ENCODE results near the gene STAT5A. TPM values are rescaled to one million over a fixed set of nuclear protein-coding genes. Genes with fewer than 3 reads are reported as not detected.

Gene STAT5A
- total RNA-seq, 1 donor from 2014 or later: 12.1 TPM

- DNase-seq (ENCODE audit: low spot score): no peak
- intact Hi-C loops (cut with DNase I): no loop called here
Observed at GRCh38 chr17:42266462-42266861, 21.8 kb upstream of the STAT5A start.

GRCh38 chr17:42266918-42267766, 21.2 kb upstream of the STAT5A start:
- intact Hi-C loops (cut with DNase I): no loop called here
- DNase-seq (ENCODE audit: low spot score): no peak

- intact Hi-C loops (cut with DNase I): no loop called here
- no peak for DNase-seq (ENCODE audit: low spot score)
Observed at GRCh38 chr17:42268236-42268635, 20.1 kb upstream of the STAT5A start.

DNA sequence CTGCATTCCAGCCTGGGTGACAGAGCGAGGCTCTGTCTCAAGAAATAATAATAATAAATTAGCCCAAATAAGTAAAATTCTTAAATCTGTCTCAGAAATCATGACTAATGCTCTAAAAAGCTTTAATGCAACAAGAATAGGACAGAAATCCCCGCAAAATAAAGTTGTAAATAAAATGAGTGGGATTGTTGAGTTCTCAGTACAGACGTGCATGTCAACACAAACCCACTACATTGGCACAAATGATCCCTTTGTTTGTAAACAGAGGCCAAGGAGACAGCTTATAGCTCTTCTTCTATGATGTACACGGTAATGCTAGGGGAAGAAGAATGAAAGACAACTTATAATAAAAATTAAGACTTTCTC, 18.1 kb upstream of the STAT5A start:
- no peak for DNase-seq (ENCODE audit: low spot score)

DNA sequence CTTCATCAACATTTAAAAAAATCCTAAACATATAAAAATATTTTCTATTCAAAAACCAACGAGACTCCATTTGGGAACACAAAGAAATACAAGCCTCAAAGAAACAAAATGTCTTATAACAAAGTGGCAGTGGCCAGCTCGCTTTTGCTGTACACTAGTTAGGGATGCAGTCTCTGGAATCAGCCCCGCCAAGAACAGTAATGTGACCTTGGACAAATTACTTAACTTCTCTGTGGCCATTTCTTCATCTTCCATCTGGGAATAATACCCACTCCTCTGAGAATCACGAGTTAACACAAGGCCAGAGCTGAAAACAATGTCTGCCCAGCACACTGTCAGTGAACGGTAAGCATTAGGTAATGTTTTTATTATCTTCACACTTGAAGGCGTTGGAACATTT, 17.7 kb upstream of the STAT5A start:
- no peak for DNase-seq (ENCODE audit: low spot score)
- intact Hi-C loops (cut with DNase I): no loop called here

More for the DNA sequence above, 18.1 kb upstream of the STAT5A start:
- intact Hi-C loops (cut with DNase I): no loop called here

GRCh38 chr17:42271006-42271778, 17.1 kb upstream of the STAT5A start:
- DNase-seq (ENCODE audit: low spot score): no peak
- intact Hi-C loops (cut with DNase I): no loop called here

DNA sequence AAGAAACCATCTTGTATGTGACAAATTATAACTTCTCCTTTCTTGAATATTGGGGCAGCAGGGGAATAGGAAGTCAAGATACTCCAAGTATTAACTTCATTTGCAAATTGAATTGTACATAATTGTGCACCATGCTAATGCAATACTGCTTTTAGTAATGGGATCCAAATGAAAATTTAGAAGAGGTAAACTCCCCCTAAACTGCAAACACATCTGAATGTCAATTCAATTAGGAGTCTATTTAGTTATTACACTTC, 16.6 kb upstream of the STAT5A start:
- intact Hi-C loops (cut with DNase I): no loop called here
- DNase-seq (ENCODE audit: low spot score): no peak

DNA sequence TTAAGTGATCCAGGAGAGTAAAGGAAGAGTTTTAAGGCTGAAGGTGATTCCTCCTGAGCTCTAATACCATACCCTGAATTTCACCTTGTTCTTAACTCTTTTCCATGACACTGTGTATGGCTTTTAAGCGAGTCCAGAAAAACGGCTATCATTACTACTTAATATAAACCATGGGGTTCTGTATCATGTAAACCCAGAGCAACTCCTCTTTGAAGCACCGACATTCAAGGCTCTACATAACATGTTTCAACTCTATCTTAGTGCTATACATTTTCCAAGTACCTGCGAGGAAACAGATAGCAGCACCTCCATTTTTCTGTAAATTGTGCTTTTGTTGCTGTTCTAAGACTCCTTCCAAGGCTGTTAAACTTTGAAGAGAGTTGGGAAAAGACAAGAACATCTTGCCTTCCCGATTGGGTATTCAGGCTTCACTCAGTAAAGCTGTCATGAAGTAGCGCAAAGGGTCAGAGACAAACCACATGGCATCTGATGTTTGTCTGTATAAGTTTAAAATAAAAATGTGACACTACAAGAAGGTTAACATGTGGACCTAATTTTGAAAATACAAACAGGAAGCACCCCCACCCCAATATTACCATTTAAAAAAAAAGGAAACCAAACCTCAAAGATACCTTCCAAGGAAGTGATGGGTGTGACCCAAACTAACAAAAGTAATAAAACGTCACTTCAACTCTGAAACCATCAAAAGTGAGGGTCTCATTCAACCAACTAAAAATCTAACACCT, 16.0 kb upstream of the STAT5A start:
- no peak for DNase-seq (ENCODE audit: low spot score)
- intact Hi-C loops (cut with DNase I): no loop called here

GRCh38 chr17:42273474-42274252, 14.6 kb upstream of the STAT5A start:
- no peak for DNase-seq (ENCODE audit: low spot score)
- intact Hi-C loops (cut with DNase I): no loop called here

DNA sequence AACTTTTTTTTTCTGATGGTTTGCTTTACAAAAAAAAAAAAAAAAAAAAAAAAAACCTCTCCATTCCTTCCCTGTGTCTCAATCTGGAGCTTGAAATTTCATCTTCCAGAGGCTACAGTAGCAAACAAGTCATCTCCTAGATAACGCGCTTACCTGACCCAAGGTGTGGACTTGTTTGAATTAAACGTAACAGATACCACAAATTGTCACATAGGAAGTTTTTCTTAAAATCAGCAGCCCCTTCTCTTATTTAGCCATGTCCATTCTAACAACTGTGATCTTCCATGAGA, 14.1 kb upstream of the STAT5A start:
- intact Hi-C loops (cut with DNase I): no loop called here

GRCh38 chr17:42274812-42275526, 13.3 kb upstream of the STAT5A start:
- intact Hi-C loops (cut with DNase I): no loop called here
- DNase-seq (ENCODE audit: low spot score): no peak

More for the DNA sequence above, 14.1 kb upstream of the STAT5A start:
- DNase-seq (ENCODE audit: low spot score): no peak

DNA sequence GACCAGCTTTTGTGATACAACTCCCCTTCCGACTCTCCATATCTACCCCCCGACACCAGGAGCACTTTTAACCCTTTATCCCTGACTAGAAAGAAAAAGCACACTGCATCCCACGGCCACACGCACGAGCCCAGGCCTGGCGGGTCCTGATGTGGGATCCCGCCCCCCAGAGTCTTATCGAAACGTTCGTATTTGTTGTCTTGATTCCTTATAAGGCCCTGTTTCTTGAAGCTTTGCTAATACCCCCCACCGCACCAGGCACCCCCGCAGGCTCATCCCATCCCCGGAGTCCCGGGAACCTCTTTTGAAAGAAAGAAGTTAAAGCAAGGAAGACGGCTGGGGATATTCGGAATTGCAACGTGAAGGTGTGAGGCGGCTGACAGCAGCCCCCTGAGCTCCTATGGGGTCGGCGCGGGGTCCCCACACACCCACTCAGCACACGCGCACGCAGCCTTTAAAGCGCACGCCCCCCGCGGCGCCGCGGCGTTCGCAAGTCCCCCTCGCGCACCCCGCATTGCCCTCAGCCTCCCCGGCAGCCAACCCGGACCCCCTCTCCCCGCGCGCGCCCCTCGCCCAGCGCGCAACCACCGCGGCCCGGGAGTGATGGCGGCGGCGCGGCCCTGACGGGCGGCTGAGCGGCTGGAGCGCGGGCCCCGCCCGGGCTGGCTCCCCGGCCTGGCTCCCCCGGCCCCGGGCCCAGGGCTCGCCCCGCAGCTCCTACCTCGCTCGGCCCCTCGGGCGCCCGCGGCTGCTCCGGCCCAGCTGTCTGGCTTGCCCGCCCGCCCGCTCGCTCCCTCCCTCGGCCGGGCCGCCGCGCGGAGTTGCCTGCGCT, 12.6 kb upstream of the STAT5A start:
- DNase-seq (ENCODE audit: low spot score): no peak
- intact Hi-C loops (cut with DNase I): no loop called here

GRCh38 chr17:42276359-42276608, 12.0 kb upstream of the STAT5A start, which contains the start of gene STAT5B:
Gene STAT5B (minus strand): TSS chr17:42276391. CDS start chr17:42232127, 44,264 bp downstream.
- peak; percentile 88 for DNase-seq (ENCODE audit: low spot score)
- intact Hi-C loops (cut with DNase I): no loop called here

GRCh38 chr17:42276609-42277341, 11.5 kb upstream of the STAT5A start:
- intact Hi-C loops (cut with DNase I): no loop called here
- DNase-seq (ENCODE audit: low spot score): peak; percentile 87

DNA sequence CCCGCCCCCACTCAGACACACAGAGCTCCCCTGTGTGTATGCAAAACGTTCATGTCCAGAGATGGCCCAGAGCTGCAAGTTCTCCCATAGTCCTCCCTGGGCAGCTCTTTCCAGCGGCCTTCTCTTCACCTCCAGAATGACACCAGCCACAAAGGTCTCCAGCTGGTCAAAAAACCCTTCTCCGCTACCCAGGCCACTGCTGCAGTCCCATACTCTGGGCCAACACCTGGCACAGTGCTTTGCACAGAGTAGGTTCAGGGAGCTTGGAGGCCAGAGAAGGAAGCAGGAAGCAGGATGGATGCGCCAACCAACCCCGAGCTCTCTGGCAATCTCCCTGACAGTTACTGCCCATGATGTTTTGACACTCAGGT, 11.0 kb upstream of the STAT5A start:
- no peak for DNase-seq (ENCODE audit: low spot score)
- intact Hi-C loops (cut with DNase I): no loop called here

DNA sequence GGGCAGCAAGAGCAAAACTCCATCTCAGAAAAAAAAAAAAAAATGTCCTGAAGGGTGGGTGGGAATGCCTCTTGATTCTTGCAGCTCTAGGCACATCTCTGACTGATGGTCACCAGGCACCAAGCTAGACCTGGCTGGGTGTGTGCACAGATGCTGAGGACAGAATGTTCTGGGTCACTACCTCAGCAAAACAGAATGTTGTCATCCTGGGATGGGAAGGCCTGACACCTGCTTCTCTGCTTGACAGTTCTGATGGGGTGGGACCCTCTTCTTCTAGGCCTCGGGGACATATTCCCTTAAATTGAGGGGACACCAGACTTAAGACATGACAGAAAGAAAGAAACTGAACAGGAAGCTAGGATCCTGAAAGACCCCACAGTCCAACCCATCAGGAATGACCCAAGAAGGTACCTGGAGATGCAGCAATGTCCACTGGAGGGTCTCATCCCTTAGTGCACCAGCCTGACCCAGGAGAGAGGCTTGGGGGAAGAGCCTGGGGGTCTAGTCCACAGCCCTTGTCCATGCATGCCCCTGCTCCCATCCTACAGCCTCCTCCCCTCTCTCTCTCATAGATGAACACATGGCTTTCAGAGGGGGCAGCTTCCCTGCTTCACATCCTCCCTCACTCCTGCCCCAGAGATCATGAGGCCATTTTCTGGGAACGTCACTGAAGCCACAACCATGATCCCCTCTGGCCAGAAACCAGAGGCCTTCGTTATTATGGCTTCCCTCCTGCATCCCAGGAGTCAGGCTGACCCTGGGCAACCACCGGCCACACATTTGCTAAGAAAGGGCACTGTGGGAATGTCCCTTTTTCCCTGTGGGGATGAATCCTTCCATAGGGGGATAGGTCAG, 8.3 kb upstream of the STAT5A start:
- intact Hi-C loops (cut with DNase I): no loop called here
- no peak for DNase-seq (ENCODE audit: low spot score)

GRCh38 chr17:42281571-42282096, 6.7 kb upstream of the STAT5A start:
- intact Hi-C loops (cut with DNase I): no loop called here
- no peak for DNase-seq (ENCODE audit: low spot score)
